WTC11 (cell line): Measurements from ENCODE around the gene ATXN7L3B. TPM values are rescaled to one million over a fixed set of nuclear protein-coding genes. Genes with fewer than 3 reads are reported as not detected.

Source experiments
- ATAC-seq: fragments of 200-7000 bp; cut with Tn5 transposase; 2 replicates; pipeline ENCODE4 v1.10.0; 2021; ENCODE audit warnings: mild to moderate bottlenecking, moderate library complexity
- CTCF ChIA-PET: fragments of 300-600 bp; sonication (Branson Sonifier 250); formaldehyde crosslinking; loops from one replicate; lab custom pipeline; 2021; ENCODE audit warnings: antibody characterized with exemption; lab: Charles Lee
- POLR2A ChIA-PET: fragments of 350-600 bp; sonication (Branson Sonifier 250); formaldehyde crosslinking; loops from one replicate; lab custom pipeline; 2021; ENCODE audit warnings: antibody characterized with exemption; lab: Charles Lee
- DNase-seq: peaks from one replicate; pipeline ENCODE4 v3.0.0; 2021; ENCODE audit warnings: low spot score
- H3K27ac Mint-ChIP-seq: 2 replicates; pipeline ENCODE4 v1.8.0; 2021; ENCODE audit warnings: mixed read lengths
- H3K27me3 Mint-ChIP-seq: 2 replicates; pipeline ENCODE4 v1.8.0; 2021; ENCODE audit warnings: low read depth, mild to moderate bottlenecking, moderate library complexity, mixed read lengths
- H3K36me3 Mint-ChIP-seq: 2 replicates; pipeline ENCODE4 v1.8.0; 2021; ENCODE audit warnings: mixed read lengths
- H3K4me1 Mint-ChIP-seq: 2 replicates; pipeline ENCODE4 v1.8.0; 2022; ENCODE audit warnings: mixed read lengths
- H3K4me3 Mint-ChIP-seq: 2 replicates; pipeline ENCODE4 v1.8.0; 2021; ENCODE audit warnings: mild to moderate bottlenecking, moderate library complexity, mixed read lengths
- H3K9me3 Mint-ChIP-seq: 2 replicates; pipeline ENCODE4 v1.8.0; 2021; ENCODE audit warnings: mixed read lengths
- ARID4B ChIP-seq: sonication (generic); formaldehyde crosslinking; IDR thresholded peaks from 2 replicates; pipeline ENCODE4 v1.8.0; 2023; ENCODE audit warnings: missing genetic modification reagents, mild to moderate bottlenecking, borderline replicate concordance
- ATF1 ChIP-seq: sonication (generic); formaldehyde crosslinking; IDR thresholded peaks from 2 replicates; pipeline ENCODE4 v1.8.1; 2023; ENCODE audit warnings: mild to moderate bottlenecking, moderate library complexity, missing genetic modification reagents
- E2F4 ChIP-seq: sonication (generic); formaldehyde crosslinking; IDR thresholded peaks from 2 replicates; pipeline ENCODE4 v1.8.1; 2022; ENCODE audit warnings: low read depth, mild to moderate bottlenecking, moderate library complexity, missing genetic modification reagents, borderline replicate concordance
- FOXK1 ChIP-seq: sonication (generic); formaldehyde crosslinking; IDR thresholded peaks from 2 replicates; pipeline ENCODE4 v1.8.0; 2022; ENCODE audit warnings: mild to moderate bottlenecking, moderate library complexity, missing genetic modification reagents
- GABPB1 ChIP-seq: sonication (generic); formaldehyde crosslinking; IDR thresholded peaks from 2 replicates; pipeline ENCODE4 v1.8.1; 2023; ENCODE audit warnings: mild to moderate bottlenecking, missing genetic modification reagents
- IRF1 ChIP-seq: sonication (generic); formaldehyde crosslinking; IDR thresholded peaks from 2 replicates; pipeline ENCODE4 v1.8.0; 2023; ENCODE audit warnings: missing genetic modification reagents
- IRF2 ChIP-seq: sonication (generic); formaldehyde crosslinking; IDR thresholded peaks from 2 replicates; pipeline ENCODE4 v1.8.0; 2022; ENCODE audit warnings: low read depth, missing genetic modification reagents, borderline replicate concordance
- MXD4 ChIP-seq: fragments of 250-450 bp; sonication (Bioruptor Pico); IDR thresholded peaks from 2 replicates; pipeline ENCODE4 v1.8.0; 2021; ENCODE audit warnings: mild to moderate bottlenecking, moderate library complexity, borderline replicate concordance
- NR1H2 ChIP-seq: sonication (generic); formaldehyde crosslinking; IDR thresholded peaks from 2 replicates; pipeline ENCODE4 v1.9.0; 2021; ENCODE audit warnings: mild to moderate bottlenecking, moderate library complexity, missing genetic modification reagents
- TCF7 ChIP-seq: sonication (generic); formaldehyde crosslinking; IDR thresholded peaks from 2 replicates; pipeline ENCODE4 v1.8.0; 2022; ENCODE audit warnings: mild to moderate bottlenecking, low read depth, missing genetic modification reagents, moderate library complexity
- TEAD1 ChIP-seq: sonication (generic); formaldehyde crosslinking; IDR thresholded peaks from 2 replicates; pipeline ENCODE4 v1.8.0; 2022; ENCODE audit warnings: mild to moderate bottlenecking, missing genetic modification reagents
- USF2 ChIP-seq: sonication (generic); formaldehyde crosslinking; IDR thresholded peaks from 2 replicates; pipeline ENCODE4 v1.8.1; 2023; ENCODE audit warnings: mild to moderate bottlenecking, missing genetic modification reagents, moderate library complexity
- ZMAT4 ChIP-seq: fragments of 250-450 bp; sonication (Bioruptor Pico); IDR thresholded peaks from 2 replicates; pipeline ENCODE4 v1.9.0; 2021; ENCODE audit warnings: mild to moderate bottlenecking
- ZNF232 ChIP-seq: sonication (generic); formaldehyde crosslinking; IDR thresholded peaks from 2 replicates; pipeline ENCODE4 v1.8.0; 2022; ENCODE audit warnings: mild to moderate bottlenecking, missing genetic modification reagents
- ZNF532 ChIP-seq: fragments of 250-450 bp; sonication (Bioruptor Pico); IDR thresholded peaks from 2 replicates; pipeline ENCODE4 v1.9.0; 2021; ENCODE audit warnings: mild to moderate bottlenecking, borderline replicate concordance
- total RNA-seq: library from RNA; stranded (reverse); gene quantifications from 3 replicates; pipeline ENCODE4 v1.2.3, GENCODE V29; 2021

Gene ATXN7L3B
- total RNA-seq, 1 experiment from 2014 or later: 36.3 TPM

GRCh38 chr12:74579981-74580380 is 42.3 kb downstream of the ATXN7L3B start:
- no peak for ATAC-seq

GRCh38 chr12:74581439-74581838 is 43.8 kb downstream of the ATXN7L3B start:
- Mint-ChIP-seq H3K9me3 (no peaks in the 10 kb centered on the region), H3K4me3 (no peak overlapping the region), H3K4me1 (peaks cover 8% of the 10 kb centered on the region), H3K36me3 (no peaks in the 10 kb centered on the region), H3K27me3 (no peaks in the 10 kb centered on the region), H3K27ac (no peak overlapping the region)
- POLR2A ChIA-PET: no interaction called here
- no peak for DNase-seq
- ATAC-seq: peak; percentile 65
- no peak for TF ChIP-seq TCF7 (CRISPR knock-in tag)
- no peak for TF ChIP-seq USF2 (CRISPR knock-in tag)
- no peak for TF ChIP-seq E2F4 (CRISPR knock-in tag)
- TF ChIP-seq ZMAT4 (CRISPR knock-in tag): no peak
- no peak for TF ChIP-seq IRF2 (CRISPR knock-in tag)
- no peak for TF ChIP-seq FOXK1 (CRISPR knock-in tag)
- TF ChIP-seq GABPB1 (CRISPR knock-in tag): no peak
- TF ChIP-seq TEAD1: no peak
- TF ChIP-seq ZNF232 (CRISPR knock-in tag): no peak
- CTCF ChIA-PET: no interaction called here

More at GRCh38 chr12:74579981-74580380, 42.3 kb downstream of the ATXN7L3B start:
- CTCF ChIA-PET: no interaction called here
- no peak for TF ChIP-seq ZMAT4 (CRISPR knock-in tag)
- H3K27me3 Mint-ChIP-seq: no peaks in the 10 kb centered on the region
- no peak overlapping the region for H3K27ac Mint-ChIP-seq
- POLR2A ChIA-PET: no interaction called here
- DNase-seq: no peak
- H3K36me3 Mint-ChIP-seq: no peaks in the 10 kb centered on the region
- no peak overlapping the region for H3K4me3 Mint-ChIP-seq
- H3K9me3 Mint-ChIP-seq: no peaks in the 10 kb centered on the region
- peaks cover 8% of the 10 kb centered on the region for H3K4me1 Mint-ChIP-seq

- Mint-ChIP-seq H3K36me3 (no peaks in the 10 kb centered on the region; the same call in 1 of the 2 replicates), H3K27ac (no peak overlapping the region), H3K27me3 (no peaks in the 10 kb centered on the region), H3K4me3 (no peak overlapping the region), H3K9me3 (no peaks in the 10 kb centered on the region), H3K4me1 (peaks cover 8% of the 10 kb centered on the region)
- no peak for DNase-seq
- ATAC-seq: no peak
- ChIA-PET CTCF (no interaction called here), POLR2A (no interaction called here)
- TF ChIP-seq MXD4 (CRISPR knock-in tag) (no peak), NR1H2 (CRISPR knock-in tag) (no peak), ATF1 (CRISPR knock-in tag) (no peak), ARID4B (CRISPR knock-in tag) (no peak), ZNF532 (no peak), IRF1 (no peak)
These were observed 46.9 kb downstream of the ATXN7L3B start for GRCh38 chr12:74584483-74585062.
